VCaP (cell line): ENCODE results near the gene FAM169A.
"Not testable (repeated sequence)": the region's sequence is repeated elsewhere in the genome, so short reads cannot be mapped to it uniquely, and the experiment has no call there.

Source experiments
- H3K27ac ChIP-seq: fragments of 450-650 bp; 2 replicates; pipeline ENCODE4 v1.5.1; 2017
- TF ChIP-seq, protein P1 (sequence below): fragments of 450-650 bp; conservative IDR thresholded peaks from 2 replicates; pipeline ENCODE4 v1.5.1; 2017; ENCODE audit warnings: mild to moderate bottlenecking, moderate library complexity

FAM169A gene

DNA sequence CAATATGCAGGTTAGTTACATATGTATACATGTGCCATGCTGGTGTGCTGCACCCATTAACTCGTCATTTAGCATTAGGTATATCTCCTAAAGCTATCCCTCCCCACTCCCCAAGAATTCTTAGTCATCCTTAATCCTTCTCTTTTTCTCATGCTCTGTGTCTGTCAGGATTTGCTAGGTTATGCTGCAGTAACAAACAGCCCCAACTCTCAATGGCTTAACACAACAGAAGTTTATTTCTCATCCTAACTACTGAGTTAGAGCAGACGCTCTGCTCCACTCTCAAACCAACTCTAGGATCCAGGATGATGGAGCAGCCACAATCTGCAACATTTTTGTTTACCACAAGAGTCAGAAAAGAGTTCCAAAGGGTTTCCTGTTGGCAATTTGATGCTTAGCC, 28.2 kb upstream of the FAM169A start:
- no peak overlapping the region for H3K27ac ChIP-seq
- TF ChIP-seq, protein P1, sequence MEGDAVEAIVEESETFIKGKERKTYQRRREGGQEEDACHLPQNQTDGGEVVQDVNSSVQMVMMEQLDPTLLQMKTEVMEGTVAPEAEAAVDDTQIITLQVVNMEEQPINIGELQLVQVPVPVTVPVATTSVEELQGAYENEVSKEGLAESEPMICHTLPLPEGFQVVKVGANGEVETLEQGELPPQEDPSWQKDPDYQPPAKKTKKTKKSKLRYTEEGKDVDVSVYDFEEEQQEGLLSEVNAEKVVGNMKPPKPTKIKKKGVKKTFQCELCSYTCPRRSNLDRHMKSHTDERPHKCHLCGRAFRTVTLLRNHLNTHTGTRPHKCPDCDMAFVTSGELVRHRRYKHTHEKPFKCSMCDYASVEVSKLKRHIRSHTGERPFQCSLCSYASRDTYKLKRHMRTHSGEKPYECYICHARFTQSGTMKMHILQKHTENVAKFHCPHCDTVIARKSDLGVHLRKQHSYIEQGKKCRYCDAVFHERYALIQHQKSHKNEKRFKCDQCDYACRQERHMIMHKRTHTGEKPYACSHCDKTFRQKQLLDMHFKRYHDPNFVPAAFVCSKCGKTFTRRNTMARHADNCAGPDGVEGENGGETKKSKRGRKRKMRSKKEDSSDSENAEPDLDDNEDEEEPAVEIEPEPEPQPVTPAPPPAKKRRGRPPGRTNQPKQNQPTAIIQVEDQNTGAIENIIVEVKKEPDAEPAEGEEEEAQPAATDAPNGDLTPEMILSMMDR: no peak

DNA sequence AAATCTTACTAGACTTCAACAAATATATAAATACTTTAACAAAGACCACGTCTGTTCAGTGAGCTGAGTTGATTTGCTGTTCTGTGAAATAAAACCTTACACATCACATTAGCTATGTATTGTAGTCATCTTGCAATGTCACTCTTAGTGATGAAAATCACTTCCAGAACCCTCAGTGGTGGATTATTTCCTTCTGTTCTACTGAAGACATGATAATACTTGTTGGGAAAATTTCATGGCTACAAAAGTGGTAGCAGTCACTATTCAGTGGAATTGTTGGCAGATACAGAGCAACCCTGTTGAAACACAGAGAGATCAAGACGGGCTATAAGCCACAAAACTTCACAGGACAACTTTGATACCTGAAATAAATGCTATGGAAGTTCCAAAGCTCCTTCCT, 26.7 kb upstream of the FAM169A start:
- H3K27ac ChIP-seq: no peak overlapping the region
- TF ChIP-seq, protein P1: no peak

DNA sequence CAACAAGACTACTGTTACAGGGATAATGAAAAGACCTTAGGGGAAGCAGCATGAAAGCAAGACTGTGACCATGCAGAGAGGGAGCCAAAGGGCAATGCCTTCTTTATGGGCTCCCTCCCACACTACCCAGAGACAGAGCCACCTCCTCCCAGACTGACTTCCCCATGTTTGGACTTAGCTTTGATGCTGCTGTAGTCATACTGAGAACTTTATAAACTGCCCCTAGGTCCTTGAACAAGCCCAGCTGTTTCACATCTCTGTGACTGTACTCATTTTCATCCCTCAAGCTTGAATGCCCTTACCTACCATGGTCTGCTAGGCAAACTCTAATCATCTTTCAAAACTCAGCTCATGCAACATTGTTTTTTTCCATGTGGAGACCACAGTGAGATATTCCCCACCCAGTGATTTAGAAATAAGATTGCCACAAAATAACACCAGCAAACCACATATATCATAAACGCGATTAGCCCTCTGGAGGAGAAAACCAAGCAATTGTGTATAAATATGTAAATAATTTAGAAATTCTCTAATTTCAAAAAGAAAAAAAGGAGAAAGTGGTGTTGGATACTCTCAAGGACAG, 23.4 kb upstream of the FAM169A start:
- H3K27ac ChIP-seq: no peak overlapping the region
- TF ChIP-seq, protein P1: no peak

DNA sequence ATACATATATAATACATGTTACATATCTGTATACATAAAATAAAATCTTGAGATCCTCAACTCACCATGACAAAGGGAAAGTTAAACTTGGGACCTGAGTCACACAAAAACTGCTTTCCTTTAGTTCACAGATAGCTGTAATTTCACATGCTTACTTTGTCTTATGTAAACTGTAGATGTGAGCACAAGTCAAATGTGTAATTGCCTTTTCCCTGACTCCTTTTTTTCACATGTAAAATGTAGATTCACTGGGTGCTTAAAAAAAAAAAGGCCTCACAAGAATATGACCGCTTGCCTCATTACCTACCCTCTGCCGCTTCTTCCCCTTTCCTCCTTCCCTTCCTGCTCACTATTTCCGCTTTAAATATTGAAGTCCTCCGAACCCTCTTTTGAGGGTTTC, 21.9 kb upstream of the FAM169A start:
- TF ChIP-seq, protein P1: no peak
- no peak overlapping the region for H3K27ac ChIP-seq

DNA sequence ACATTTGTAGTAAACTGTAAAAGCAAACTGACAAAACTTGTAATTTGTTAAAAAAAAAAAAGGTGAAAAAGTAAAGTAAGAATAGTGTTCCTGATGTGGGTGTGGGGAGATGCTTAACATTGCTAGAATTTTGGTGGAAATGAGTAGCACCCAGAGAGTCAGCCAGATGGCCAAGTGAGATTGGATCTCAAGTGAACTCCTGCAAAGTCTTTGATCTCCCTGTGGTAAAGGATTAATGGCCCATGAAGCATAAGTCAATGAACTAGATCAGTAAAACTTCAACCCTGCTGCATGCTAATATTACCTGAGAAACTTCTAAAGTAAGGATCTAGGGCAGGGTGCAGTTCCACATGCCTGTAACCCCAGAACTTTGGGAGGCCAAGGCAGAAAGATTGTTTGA, 19.0 kb upstream of the FAM169A start:
- H3K27ac ChIP-seq: peak overlapping the region; percentile 24
- TF ChIP-seq, protein P1: no peak

DNA sequence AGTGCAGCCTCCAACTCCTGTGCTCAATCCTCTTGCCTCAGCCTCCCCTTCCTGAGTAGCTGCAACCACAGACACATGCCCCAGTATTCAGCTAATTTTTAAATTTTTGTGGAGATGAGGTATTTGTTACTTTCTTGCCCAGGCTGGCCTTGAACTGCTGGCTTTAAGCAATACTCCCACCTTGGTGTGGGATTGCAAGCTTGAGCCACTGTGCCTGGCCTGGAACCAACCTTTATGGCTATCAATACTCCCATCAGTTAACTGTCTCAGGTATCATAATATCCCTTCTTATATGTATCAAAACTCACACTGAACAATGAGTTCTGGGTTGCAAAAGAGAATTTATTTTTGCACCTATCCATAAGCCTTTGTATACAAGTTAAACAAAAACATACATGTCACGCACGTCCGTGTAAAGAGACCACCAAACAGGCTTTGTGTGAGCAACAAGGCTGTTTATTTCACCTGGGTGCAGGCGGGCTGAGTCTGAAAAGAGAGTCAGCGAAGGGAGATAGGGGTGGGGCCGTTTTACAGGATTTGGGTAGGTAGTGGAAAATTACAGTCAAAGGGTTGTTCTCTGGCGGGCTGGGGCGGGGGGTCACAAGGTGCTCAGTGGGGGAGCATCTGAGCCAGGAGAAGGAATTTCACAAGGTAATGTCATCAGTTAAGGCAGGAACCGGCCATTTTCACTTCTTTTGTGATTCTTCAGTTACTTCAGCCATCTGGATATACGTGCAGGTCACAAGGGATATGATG, 16.4 kb upstream of the FAM169A start:
- not testable (repeated sequence) for H3K27ac ChIP-seq

DNA sequence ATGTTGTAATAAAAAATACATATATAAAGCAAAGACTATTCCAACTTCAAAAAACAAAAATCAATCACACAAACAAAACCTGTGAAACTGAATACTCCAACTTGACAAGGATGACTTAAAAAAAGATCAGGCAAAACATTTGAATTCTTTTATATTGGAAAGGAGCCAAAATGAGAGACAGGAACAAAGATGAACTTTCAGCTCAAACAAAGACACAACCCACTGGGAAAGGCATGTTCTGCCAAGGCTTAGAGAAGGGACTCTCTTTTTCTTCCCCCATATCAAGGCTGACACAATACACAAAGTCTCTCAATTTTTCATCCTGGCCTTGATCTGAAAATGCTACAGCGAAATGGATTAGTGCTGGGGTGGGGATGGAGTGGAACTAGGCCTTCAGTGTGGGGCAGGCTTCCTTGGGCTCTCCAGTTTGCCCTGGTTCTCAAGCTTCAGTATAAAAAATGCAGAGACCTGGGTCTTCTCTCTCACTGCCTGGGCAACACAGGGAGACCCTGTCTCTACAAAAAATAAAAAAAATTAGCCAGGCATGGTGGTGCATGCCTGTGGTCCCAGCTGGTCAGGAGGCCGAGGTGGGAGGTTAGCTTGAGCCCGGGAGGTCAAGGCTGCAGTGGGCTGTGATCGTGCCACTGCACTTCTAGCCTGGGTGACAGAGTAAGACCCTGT, 11.6 kb upstream of the FAM169A start:
- TF ChIP-seq, protein P1: no peak
- H3K27ac ChIP-seq: no peak overlapping the region
